Measurements from ENCODE around the gene KLHL3.

Gene KLHL3

DNA sequence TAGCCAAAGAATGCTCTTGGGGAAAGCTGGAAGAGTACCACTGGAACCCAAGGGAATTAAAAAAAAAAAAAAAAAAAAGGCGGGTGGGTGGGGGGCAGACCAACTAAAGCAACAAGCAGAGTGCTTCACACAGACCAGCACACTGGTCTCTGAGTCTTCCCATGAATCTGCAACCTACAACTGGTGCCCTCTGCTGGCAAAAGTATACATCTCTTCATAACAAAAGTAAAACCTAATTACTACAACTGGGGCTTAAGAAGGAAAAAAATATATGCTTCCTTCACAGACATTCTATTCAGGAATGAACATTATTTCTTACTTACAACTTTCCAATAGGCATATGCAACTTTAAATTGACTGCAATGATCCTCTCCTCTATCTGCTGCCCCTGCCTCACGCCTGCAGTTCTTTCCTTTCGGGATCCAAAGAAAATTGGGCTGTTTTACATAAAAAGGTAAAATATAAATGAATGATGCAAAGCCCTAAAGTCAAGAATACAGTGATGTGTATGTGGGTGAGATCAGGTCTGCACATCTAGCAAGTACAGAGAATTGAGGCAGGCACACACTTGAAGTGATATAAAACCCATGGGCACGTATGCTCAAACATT is 7.2 kb upstream of the KLHL3 start:
- no peaks in the 10 kb centered on the region for H3K36me3 ChIP-seq (ENCODE audit: control insufficient read depth in 5 of 5, insufficient read depth in 5 of 5, low read length in 5 of 5)
- no peak overlapping the region for H3K4me3 ChIP-seq (ENCODE audit: low read depth in 1 of 5, low read length in 5 of 5)
- no peak overlapping the region for H3K9ac ChIP-seq (ENCODE audit: low read length in 5 of 5)
- H3K27me3 ChIP-seq (ENCODE audit: control insufficient read depth in 5 of 5, insufficient read depth in 4 of 5, low read length in 5 of 5): no peaks in the 10 kb centered on the region
- H3K9me3 ChIP-seq (ENCODE audit: control insufficient read depth in 5 of 5, low read length in 5 of 5): no peaks in the 10 kb centered on the region
- H3K27ac ChIP-seq (ENCODE audit: low read depth, low read length): no peak overlapping the region
- peaks cover 0 to 4% (median 0%) of the 10 kb centered on the region in 5 donors for H3K4me1 ChIP-seq (ENCODE audit: control insufficient read depth in 5 of 5, insufficient read depth in 5 of 5, low read length in 5 of 5)

- Histone ChIP-seq H3K36me3 (ENCODE audit: control insufficient read depth in 5 of 5, insufficient read depth in 5 of 5, low read length in 5 of 5) (no peaks in the 10 kb centered on the region), H3K4me3 (ENCODE audit: low read depth in 1 of 5, low read length in 5 of 5) (no peak overlapping the region), H3K27me3 (ENCODE audit: control insufficient read depth in 5 of 5, insufficient read depth in 4 of 5, low read length in 5 of 5) (no peaks in the 10 kb centered on the region), H3K9me3 (ENCODE audit: control insufficient read depth in 5 of 5, low read length in 5 of 5) (no peaks in the 10 kb centered on the region), H3K9ac (ENCODE audit: low read length in 5 of 5) (no peak overlapping the region), H3K4me1 (ENCODE audit: control insufficient read depth in 5 of 5, insufficient read depth in 5 of 5, low read length in 5 of 5) (peaks cover 0 to 18% (median 1%) of the 10 kb centered on the region in 5 donors), H3K27ac (ENCODE audit: low read depth, low read length) (no peak overlapping the region)
These were observed 5.8 kb upstream of the KLHL3 start for GRCh38 chr5:137741718-137742117.

- peaks cover 0 to 38% (median 19%) of the 10 kb centered on the region in 5 donors for H3K4me1 ChIP-seq (ENCODE audit: control insufficient read depth in 5 of 5, insufficient read depth in 5 of 5, low read length in 5 of 5)
- H3K4me3 ChIP-seq (ENCODE audit: low read depth in 1 of 5, low read length in 5 of 5): no peak overlapping the region
- H3K9me3 ChIP-seq (ENCODE audit: control insufficient read depth in 5 of 5, low read length in 5 of 5): no peaks in the 10 kb centered on the region
- H3K36me3 ChIP-seq (ENCODE audit: control insufficient read depth in 5 of 5, insufficient read depth in 5 of 5, low read length in 5 of 5): no peaks in the 10 kb centered on the region
- no peak overlapping the region for H3K27ac ChIP-seq (ENCODE audit: low read depth, low read length)
- no peak overlapping the region for H3K9ac ChIP-seq (ENCODE audit: low read length in 5 of 5)
- H3K27me3 ChIP-seq (ENCODE audit: control insufficient read depth in 5 of 5, insufficient read depth in 4 of 5, low read length in 5 of 5): no peaks in the 10 kb centered on the region
These were observed 3.8 kb upstream of the KLHL3 start for GRCh38 chr5:137739737-137740136.

- no peaks in the 10 kb centered on the region for H3K36me3 ChIP-seq (ENCODE audit: control insufficient read depth in 5 of 5, insufficient read depth in 5 of 5, low read length in 5 of 5)
- no peak overlapping the region for H3K27ac ChIP-seq (ENCODE audit: low read depth, low read length)
- H3K9me3 ChIP-seq (ENCODE audit: control insufficient read depth in 5 of 5, low read length in 5 of 5): no peaks in the 10 kb centered on the region
- H3K4me3 ChIP-seq (ENCODE audit: low read depth in 1 of 5, low read length in 5 of 5): no peak overlapping the region
- no peak overlapping the region for H3K9ac ChIP-seq (ENCODE audit: low read length in 5 of 5)
- H3K4me1 ChIP-seq (ENCODE audit: control insufficient read depth in 5 of 5, insufficient read depth in 5 of 5, low read length in 5 of 5): peaks cover 0 to 45% (median 23%) of the 10 kb centered on the region in 5 donors
- no peaks in the 10 kb centered on the region for H3K27me3 ChIP-seq (ENCODE audit: control insufficient read depth in 5 of 5, insufficient read depth in 4 of 5, low read length in 5 of 5)
These were observed 3.1 kb upstream of the KLHL3 start for GRCh38 chr5:137738947-137739346.

- Histone ChIP-seq H3K4me1 (ENCODE audit: control insufficient read depth in 5 of 5, insufficient read depth in 5 of 5, low read length in 5 of 5) (peaks cover 0 to 46% (median 23%) of the 10 kb centered on the region in 5 donors), H3K9ac (ENCODE audit: low read length in 5 of 5) (no peak overlapping the region), H3K27me3 (ENCODE audit: control insufficient read depth in 5 of 5, insufficient read depth in 4 of 5, low read length in 5 of 5) (no peaks in the 10 kb centered on the region), H3K36me3 (ENCODE audit: control insufficient read depth in 5 of 5, insufficient read depth in 5 of 5, low read length in 5 of 5) (no peaks in the 10 kb centered on the region), H3K27ac (ENCODE audit: low read depth, low read length) (peak overlapping the region; percentile 48), H3K9me3 (ENCODE audit: control insufficient read depth in 5 of 5, low read length in 5 of 5) (no peaks in the 10 kb centered on the region), H3K4me3 (ENCODE audit: low read depth in 1 of 5, low read length in 5 of 5) (no peak overlapping the region)
These were observed 1.7 kb upstream of the KLHL3 start for GRCh38 chr5:137737349-137738131.

GRCh38 chr5:137736496-137736895 is 607 bp upstream of the KLHL3 start:
- peak overlapping the region; percentile 48 for H3K27ac ChIP-seq (ENCODE audit: low read depth, low read length)
- H3K9ac ChIP-seq (ENCODE audit: low read length in 5 of 5): peak overlapping the region in 1 of 5 donors; percentile 72
- no peaks in the 10 kb centered on the region for H3K36me3 ChIP-seq (ENCODE audit: control insufficient read depth in 5 of 5, insufficient read depth in 5 of 5, low read length in 5 of 5)
- no peaks in the 10 kb centered on the region for H3K9me3 ChIP-seq (ENCODE audit: control insufficient read depth in 5 of 5, low read length in 5 of 5)
- H3K4me1 ChIP-seq (ENCODE audit: control insufficient read depth in 5 of 5, insufficient read depth in 5 of 5, low read length in 5 of 5): peaks cover 0 to 45% (median 24%) of the 10 kb centered on the region in 5 donors
- no peaks in the 10 kb centered on the region for H3K27me3 ChIP-seq (ENCODE audit: control insufficient read depth in 5 of 5, insufficient read depth in 4 of 5, low read length in 5 of 5)
- H3K4me3 ChIP-seq (ENCODE audit: low read depth in 1 of 5, low read length in 5 of 5): no peak overlapping the region

DNA sequence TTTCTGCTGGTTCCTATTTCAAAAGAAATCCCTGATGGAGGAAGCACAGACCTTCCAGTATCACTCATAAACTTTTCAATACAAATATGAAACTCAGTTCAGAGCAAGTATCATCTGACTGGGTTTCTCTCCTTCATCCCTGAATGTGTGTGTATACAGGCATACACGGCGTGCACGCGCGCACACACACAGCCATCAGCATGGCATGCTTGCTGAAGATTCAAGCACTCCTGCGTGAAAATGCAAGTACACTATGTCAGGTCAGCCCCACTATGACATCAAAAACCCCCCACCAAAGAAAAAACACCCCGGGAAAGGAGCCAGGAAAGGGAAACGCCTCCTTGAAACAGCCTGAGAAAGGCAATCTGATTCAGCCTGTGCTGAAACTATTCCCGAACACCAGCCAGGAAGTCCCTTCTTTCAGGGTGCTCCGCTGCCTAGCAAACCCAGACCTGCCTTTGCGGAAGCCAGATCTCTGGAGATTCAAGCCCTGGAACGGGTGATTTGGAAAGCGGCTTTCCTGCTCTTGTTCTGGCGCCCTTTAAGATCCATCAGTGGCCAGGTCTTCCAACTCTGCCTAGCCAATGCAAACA is 831 bp downstream of the KLHL3 start:
- H3K4me1 ChIP-seq (ENCODE audit: control insufficient read depth in 5 of 5, insufficient read depth in 5 of 5, low read length in 5 of 5): peaks cover 0 to 45% (median 28%) of the 10 kb centered on the region in 5 donors
- H3K4me3 ChIP-seq (ENCODE audit: low read depth in 1 of 5, low read length in 5 of 5): peak overlapping the region; percentile 56 to 80 (median 67)
- peak overlapping the region; percentile 42 for H3K27ac ChIP-seq (ENCODE audit: low read depth, low read length)
- no peaks in the 10 kb centered on the region for H3K27me3 ChIP-seq (ENCODE audit: control insufficient read depth in 5 of 5, insufficient read depth in 4 of 5, low read length in 5 of 5)
- no peaks in the 10 kb centered on the region for H3K9me3 ChIP-seq (ENCODE audit: control insufficient read depth in 5 of 5, low read length in 5 of 5)
- peak overlapping the region in 4 of 5 donors; percentile 6 to 78 (median 56) for H3K9ac ChIP-seq (ENCODE audit: low read length in 5 of 5)
- no peaks in the 10 kb centered on the region for H3K36me3 ChIP-seq (ENCODE audit: control insufficient read depth in 5 of 5, insufficient read depth in 5 of 5, low read length in 5 of 5)

DNA sequence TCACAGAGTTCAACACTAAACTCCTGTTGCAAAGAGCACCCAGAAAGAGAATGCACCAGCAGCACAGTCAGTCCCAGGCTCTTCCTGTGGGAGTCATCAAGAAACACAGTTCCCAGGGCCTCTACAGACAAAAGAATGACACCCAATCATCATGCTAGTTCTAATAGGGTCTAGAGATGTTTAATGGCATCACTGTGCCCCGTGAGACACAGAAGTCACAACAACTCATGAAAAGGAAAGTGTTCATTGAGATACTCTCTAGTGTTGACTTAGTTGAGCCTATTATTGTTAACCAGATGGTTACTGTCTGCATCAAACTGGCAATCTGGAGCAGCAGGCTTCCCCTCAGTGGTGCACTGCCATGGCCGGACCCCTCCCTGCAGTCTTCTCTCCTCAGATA is 1.6 kb downstream of the KLHL3 start:
- Histone ChIP-seq H3K9me3 (ENCODE audit: control insufficient read depth in 5 of 5, low read length in 5 of 5) (no peaks in the 10 kb centered on the region), H3K9ac (ENCODE audit: low read length in 5 of 5) (no peak overlapping the region), H3K36me3 (ENCODE audit: control insufficient read depth in 5 of 5, insufficient read depth in 5 of 5, low read length in 5 of 5) (no peaks in the 10 kb centered on the region), H3K27me3 (ENCODE audit: control insufficient read depth in 5 of 5, insufficient read depth in 4 of 5, low read length in 5 of 5) (no peaks in the 10 kb centered on the region), H3K4me1 (ENCODE audit: control insufficient read depth in 5 of 5, insufficient read depth in 5 of 5, low read length in 5 of 5) (peaks cover 0 to 45% (median 28%) of the 10 kb centered on the region in 5 donors), H3K4me3 (ENCODE audit: low read depth in 1 of 5, low read length in 5 of 5) (peak overlapping the region in 2 of 5 donors; percentile 61 to 72), H3K27ac (ENCODE audit: low read depth, low read length) (peak overlapping the region; percentile 31)

- Histone ChIP-seq H3K9ac (ENCODE audit: low read length in 5 of 5) (no peak overlapping the region), H3K27ac (ENCODE audit: low read depth, low read length) (peak overlapping the region; percentile 31), H3K27me3 (ENCODE audit: control insufficient read depth in 5 of 5, insufficient read depth in 4 of 5, low read length in 5 of 5) (no peaks in the 10 kb centered on the region), H3K36me3 (ENCODE audit: control insufficient read depth in 5 of 5, insufficient read depth in 5 of 5, low read length in 5 of 5) (no peaks in the 10 kb centered on the region), H3K9me3 (ENCODE audit: control insufficient read depth in 5 of 5, low read length in 5 of 5) (no peaks in the 10 kb centered on the region), H3K4me1 (ENCODE audit: control insufficient read depth in 5 of 5, insufficient read depth in 5 of 5, low read length in 5 of 5) (peaks cover 0 to 45% (median 28%) of the 10 kb centered on the region in 5 donors), H3K4me3 (ENCODE audit: low read depth in 1 of 5, low read length in 5 of 5) (peak overlapping the region in 1 of 5 donors; percentile 61)
These were observed 2.0 kb downstream of the KLHL3 start for GRCh38 chr5:137733922-137734321.

- Histone ChIP-seq H3K27me3 (ENCODE audit: control insufficient read depth in 5 of 5, insufficient read depth in 4 of 5, low read length in 5 of 5) (no peaks in the 10 kb centered on the region), H3K9me3 (ENCODE audit: control insufficient read depth in 5 of 5, low read length in 5 of 5) (no peaks in the 10 kb centered on the region), H3K4me3 (ENCODE audit: low read depth in 1 of 5, low read length in 5 of 5) (no peak overlapping the region), H3K9ac (ENCODE audit: low read length in 5 of 5) (no peak overlapping the region), H3K27ac (ENCODE audit: low read depth, low read length) (no peak overlapping the region), H3K36me3 (ENCODE audit: control insufficient read depth in 5 of 5, insufficient read depth in 5 of 5, low read length in 5 of 5) (no peaks in the 10 kb centered on the region), H3K4me1 (ENCODE audit: control insufficient read depth in 5 of 5, insufficient read depth in 5 of 5, low read length in 5 of 5) (peaks cover 0 to 44% (median 28%) of the 10 kb centered on the region in 5 donors)
These were observed 2.9 kb downstream of the KLHL3 start for GRCh38 chr5:137733006-137733405.
